Stimulated activated CD8-positive, alpha-beta memory T cell treated with anti-CD3 and anti-CD28 coated beads, Interleukin-15, amount 100 ng/mL, for 1 hour (primary cell): ENCODE data around the gene B3GAT1.

ENCODE experiments used
- DNase-seq: peaks from one replicate; pipeline ENCODE4 v3.0.0-alpha.2; 2020; ENCODE audit warnings: low read depth

The B3GAT1 gene

DNA sequence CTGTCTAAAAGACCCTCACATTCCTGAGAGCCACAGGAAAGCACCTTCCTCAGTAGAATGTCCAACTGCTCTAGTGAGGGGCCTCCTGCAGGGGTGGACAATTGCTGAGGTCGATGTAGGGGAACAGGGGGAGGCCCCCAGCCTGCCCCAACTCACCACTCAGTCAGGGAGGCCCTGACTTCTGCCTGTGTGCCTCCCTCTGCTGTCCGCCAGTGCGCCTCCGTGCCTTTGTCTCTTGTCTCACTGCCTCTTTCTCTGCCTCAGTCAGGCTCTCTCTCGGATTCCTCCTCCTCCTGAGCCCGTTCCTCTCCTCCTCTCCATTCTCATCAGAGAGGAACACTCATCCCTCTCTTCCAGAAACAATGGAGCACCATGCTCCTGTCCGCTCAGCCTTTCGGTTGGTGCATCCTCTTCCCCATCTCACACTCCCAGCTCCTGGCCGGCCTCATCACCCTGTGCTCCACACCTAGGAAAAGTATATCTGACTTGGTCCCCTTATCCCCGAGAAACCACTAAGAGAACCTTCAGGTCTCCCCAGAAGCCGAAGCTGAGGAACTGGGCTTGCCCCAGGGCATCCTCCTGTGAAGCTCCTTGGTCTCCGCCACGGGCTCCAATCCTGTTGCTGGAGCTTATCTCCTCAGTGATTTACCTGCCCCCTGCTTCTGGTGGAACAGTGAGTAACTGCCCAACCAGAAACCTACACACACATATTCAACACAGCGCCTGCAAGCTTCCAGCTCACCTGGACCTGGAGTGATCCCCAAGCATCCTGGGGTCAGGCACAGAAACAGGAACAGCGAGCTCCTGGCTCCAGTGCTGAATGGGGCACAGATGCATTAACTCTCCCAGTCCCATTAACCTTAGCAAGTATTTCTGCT is 2.3 kb downstream of the B3GAT1 start:
- DNase-seq, result no peak

GRCh38 chr11:134407923-134408322 is 4.1 kb downstream of the B3GAT1 start:
- DNase-seq, result no peak

- no peak for DNase-seq
Observed at GRCh38 chr11:134407321-134407828, 4.7 kb downstream of the B3GAT1 start.

DNA sequence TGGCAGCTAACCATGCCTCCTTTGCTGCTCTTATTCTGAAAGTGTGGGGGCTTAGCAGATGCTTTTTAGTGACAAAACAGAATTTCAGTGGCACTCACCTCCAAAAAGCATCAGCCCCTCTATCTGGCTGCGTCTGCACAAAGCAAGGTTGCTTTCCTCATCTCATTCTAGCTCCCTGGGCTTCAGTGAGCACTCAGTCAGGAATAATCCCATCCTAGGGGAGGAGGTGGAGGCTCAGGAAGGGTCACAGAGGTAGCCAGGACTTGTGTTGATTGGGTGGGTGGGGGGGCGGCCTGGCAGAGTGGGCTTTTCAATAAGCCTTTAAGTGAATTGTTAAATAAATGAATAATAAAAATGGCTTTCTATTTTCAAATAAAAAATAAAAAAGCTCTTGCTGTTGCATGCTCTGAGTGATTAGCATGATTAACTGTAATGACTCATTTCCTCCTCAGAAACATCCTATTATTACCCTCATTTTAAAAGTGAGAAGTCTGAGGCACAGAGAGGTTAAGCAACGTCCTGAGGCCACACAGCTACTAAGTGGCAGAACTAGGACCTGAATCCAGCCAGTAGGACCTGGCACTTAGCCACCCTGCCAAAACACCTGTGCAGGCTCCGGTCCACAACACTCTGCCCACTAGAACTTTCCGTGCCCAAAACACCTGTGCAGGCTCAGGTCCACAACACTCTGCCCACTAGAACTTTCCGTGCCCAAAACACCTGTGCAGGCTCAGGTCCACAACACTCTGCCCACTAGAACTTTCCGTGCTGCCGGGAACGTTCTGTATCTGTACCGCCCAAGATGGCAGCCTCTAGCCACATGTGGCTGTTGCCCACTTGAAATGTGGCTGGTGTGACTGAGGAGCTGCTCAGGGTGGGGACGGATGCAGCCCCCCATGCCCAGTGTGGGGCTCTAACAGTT is 5.5 kb downstream of the B3GAT1 start:
- DNase-seq, result no peak

DNA sequence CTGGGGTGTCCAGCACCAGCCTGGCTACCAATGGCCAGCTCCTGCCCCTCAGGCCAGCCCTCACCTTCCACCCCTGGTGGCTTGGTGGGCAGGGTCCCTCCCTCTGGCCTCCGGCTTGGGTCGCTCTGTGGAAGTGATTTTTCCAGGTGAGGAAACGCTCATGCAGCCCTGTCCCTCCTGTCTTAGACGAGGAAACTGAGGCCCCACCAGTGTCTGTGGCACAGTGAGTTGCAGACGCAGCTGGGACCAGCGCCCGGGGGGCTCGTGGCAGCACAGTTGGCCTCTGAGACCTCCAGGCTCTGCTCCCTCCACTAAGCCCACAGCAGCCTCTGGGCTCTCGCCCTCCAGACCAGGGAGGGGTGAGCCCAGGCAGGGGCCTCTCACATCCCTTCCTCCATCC is 6.2 kb downstream of the B3GAT1 start:
- DNase-seq, result no peak

- no peak for DNase-seq
Observed at GRCh38 chr11:134405436-134405835, 6.6 kb downstream of the B3GAT1 start.

- DNase-seq, result no peak
Observed at GRCh38 chr11:134404575-134405341, 7.3 kb downstream of the B3GAT1 start.

DNA sequence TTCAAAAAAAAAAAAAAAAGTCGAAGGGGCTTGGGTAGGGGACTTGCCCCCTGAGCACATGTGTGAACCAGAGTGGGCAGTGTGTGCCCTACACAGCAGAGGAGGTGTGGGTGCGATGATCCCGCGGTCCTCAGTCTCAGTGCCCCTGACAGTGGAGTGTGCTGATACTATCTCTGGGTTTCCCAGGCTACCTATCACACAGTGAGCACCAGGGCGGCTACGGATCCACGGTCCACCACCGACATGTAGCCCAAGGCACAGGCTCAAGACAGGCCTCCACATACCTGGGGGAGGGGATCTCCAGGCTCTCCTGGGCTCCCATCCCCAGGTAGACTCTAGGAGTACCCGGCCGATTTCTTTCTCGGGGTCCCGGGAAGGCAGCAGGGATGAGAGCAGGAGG is 9.1 kb downstream of the B3GAT1 start:
- DNase-seq, result no peak

DNA sequence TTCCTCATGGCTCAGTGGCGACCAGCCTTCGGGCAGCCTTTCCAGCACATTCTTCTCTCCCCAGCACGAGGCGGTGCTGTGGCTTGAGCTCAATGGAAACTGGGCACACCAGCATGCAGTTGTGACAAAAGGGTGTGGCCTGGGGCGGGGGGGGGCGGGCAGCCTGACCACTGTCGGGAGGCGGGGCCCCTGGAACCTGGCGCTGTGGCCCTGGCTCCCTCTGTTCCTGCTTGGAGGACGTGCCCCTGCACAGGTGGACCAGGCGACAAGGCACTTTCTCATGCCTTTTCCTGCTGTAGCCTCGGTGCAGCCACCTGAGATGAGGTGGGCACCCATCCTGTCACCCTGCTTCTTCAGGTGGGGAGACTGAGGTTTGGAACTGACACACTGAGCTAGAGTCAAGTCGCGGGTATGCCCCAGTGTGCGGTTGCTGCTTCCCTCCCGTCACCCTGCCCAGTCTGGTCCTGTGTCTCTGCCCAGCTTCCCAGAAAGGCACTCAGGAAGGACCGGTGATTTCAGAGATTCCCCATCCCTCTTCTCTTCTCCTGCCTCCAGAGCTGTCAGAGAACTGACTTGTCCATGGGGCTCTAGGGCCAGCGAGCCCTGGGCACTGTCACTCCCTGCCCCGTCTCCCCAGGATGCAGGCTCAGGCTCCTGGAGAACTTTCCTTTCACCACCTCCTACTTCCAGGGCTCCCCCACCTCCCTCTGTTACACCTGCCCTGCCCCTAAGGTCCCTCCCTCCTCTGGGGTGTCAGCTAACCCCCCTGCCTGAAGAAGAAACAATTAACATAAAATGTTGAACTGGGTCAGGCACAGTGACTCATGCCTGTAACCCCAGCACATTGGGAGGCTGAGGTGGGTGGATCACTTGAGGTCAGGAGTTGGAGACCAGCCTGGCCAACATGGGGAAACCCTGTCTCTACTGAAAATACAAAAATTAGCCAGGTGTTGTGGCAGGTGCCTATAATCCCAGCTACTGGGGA is 9.9 kb downstream of the B3GAT1 start:
- no peak for DNase-seq

- no peak for DNase-seq
Observed at GRCh38 chr11:134399996-134400395, 12.0 kb downstream of the B3GAT1 start.

DNA sequence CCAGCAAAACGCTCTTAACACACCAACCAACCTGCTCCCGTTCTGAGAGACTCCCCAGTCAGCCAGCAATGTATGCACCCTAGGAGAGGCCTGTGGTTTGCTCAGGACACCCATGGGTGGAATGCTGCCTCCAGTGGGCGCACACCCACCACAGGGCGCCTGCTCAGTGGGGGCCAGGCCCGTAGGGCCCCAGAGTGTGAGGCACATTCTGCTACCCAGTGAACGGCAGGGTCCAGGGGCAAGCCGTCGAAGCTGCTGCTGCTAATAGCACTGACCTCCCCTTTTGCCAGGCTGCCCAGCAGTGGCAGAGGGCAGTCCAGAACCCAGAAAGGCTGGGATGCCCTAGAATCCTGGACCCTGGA is 12.8 kb downstream of the B3GAT1 start:
- DNase-seq, result no peak

GRCh38 chr11:134398644-134399292 is 13.3 kb downstream of the B3GAT1 start:
- DNase-seq, result no peak

DNA sequence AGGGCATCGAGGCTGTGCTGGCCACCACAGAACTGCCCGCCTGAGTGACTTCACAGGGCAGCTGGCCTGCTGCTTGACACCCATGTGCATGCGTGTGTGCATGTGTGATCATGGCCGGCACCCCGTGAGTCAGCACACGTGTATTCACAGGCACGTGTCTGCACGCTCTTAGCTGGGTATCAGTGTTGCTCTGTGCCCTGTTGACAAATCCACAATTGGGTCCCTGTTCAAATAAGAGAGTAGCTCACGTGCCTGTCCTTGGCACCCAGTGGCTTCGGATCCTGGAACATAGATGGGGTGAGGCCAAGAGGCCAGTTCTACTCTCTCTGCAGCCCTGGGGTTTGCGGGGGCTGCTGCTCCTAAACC is 14.0 kb downstream of the B3GAT1 start:
- DNase-seq, result no peak

DNA sequence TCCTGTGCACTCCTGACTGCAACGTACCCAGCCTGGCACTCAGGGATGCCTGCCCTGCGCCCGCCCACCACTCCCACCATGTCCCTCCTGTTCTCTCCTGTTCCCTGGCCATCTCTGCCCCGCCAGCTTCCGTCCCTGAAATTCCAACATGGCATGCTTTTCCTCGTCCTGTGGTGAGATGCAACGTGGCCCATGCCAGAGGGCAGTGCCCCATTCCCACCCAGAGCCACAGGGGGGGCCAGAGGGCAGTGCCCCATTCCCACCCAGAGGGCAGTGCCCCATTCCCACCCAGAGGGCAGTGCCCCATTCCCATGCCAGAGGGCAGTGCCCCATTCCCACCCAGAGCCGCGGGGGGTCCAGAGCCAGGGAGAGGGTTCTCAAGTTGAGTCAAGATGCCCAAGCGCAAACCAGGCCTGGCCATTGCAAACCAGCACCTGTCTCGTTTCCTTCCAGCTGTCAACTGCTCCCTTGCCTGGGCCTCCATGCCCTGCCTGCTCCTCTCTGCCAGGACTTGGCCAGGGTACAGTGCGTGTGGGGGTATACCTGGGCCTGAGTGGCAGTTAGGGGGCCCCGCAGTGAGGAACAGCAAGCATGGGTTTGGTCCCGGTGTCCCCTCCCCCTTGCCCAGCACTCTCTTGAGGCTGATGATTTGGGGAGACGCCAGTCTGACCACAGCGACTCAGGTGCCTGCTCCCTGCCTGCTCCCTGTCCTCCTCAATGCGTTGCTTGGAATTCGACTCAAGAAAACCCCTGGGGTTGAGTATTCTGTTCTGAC is 14.6 kb downstream of the B3GAT1 start:
- no peak for DNase-seq

DNA sequence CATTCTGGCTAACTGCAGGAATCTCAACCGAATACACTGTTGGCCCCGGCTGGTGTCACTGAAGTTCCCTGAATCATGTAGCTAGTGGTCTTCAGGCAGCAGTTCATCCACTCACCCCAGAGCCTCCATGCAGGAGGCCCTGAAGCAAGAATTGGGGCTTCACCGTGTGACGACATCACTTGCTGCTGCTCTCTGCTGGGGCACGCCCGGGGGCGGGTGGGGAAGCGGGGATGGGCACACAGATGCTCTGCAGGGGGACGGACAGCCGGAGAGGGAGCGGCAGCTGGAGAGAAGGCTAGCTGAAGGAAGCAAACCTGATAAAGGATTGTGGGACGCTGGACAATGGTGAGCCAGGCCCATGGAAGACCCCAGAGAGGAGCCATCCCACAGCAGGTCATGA is 17.0 kb downstream of the B3GAT1 start:
- DNase-seq, result no peak

- DNase-seq, result no peak
Observed at GRCh38 chr11:134394311-134394710, 17.7 kb downstream of the B3GAT1 start.

- DNase-seq, result no peak
Observed at GRCh38 chr11:134393638-134394037, 18.4 kb downstream of the B3GAT1 start.

DNA sequence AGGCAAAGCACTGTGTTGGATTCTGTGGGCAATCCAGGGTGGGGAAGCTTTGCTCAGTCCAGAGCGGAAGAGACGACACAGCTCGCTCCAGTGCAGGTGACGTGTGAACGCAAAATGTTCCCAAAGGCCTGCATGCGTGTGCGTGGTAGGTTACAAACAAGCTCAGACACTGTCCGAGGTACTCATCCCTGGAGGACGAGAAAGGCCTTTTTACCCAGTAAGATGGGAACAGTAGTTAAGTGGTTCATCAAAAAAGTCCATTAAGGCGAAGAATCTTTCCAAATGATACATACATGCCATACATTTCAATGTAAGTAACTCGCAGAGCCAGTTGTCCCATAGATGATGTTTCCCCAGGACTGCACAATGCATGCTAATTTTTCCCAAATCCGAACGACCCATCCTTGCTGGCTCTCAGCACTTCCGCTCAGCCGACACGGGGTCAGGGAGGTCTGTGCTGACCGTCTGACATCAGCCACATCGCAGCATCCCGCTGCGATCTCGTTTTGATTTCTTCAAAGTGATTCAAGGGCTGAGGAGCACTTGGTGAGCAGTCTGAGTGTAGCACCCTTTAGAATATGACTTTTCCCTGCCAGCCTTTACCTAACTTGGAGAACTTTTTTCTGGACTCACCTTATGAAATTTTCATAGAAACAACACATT is 19.0 kb downstream of the B3GAT1 start:
- no peak for DNase-seq

- no peak for DNase-seq
Observed at GRCh38 chr11:134391656-134392055, 20.4 kb downstream of the B3GAT1 start.
